HG03159 (cell line): Measurements from ENCODE around the gene ABHD12.
A peak's percentile ranks its signal among the peaks of the same experiment; 100 is the strongest.

Experiments
- ATAC-seq: cut with Tn5 transposase; IDR thresholded peaks from one replicate; pipeline ENCODE4 v1.9.1; 2021; ENCODE audit warnings: mild to moderate bottlenecking, moderate library complexity; ENCODE audit not compliant: unreplicated experiment

The ABHD12 gene

DNA sequence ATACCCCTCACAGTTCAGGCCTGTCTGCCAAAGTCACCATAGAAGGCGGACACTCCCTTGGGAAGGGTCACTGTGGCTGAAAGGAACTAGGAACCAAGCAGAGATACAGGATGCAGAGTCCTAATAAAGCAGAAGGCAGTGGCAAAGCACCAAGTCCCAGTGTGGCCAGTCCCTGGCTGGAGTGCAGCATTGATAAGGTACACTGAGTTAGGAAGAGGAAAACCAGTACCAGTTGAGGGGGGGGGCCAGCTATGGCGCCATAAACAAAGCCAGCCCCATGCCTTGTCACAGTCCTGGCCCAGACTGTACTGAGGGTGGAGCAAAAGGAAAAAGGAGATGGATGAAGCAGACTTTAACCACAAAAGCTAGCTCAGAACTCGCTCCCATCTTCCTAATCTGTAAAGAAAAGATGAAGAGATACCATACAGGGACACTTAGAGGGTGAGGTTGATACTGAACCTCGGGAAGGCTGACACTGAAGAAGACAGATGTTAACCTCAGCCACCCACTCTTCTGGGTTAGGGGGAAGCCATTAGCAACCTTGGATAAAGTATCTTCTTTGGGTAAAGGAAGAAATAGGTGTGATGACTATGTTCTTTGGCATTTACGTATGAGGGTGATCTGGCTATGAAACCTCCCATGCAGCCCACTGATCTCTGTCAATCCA, 7.8 kb downstream of the ABHD12 start:
- no peak for ATAC-seq

DNA sequence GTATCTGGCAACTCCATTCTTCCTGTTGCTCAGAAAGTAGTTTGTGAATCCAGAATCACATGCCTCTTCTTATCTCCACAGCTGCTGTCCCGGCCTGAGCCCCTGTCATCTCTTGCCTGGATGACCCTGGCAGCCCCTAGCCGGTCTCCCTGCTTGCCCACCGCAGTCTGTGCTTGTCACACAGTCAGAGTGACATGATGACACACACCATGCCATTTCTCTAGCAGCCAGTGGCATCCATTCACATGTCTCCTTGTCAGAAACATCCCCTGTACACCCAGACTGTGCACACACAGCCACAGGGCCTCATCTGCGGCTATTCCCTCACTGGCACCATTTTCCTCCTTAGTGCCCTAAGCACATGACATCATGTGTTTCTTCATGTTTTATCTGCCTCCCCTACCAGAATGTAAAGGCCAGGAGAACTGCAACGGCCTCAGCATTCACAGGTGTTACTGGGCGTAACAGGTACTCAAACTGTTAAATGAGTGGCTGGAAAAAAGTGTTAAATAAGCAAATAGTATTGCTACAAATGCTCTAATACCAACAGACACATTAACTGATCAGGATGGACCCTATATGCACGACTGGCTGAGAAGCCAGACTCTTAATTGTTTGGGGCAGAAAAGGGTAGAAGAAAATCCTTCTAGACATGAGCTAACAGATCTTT, 9.6 kb downstream of the ABHD12 start:
- no peak for ATAC-seq

DNA sequence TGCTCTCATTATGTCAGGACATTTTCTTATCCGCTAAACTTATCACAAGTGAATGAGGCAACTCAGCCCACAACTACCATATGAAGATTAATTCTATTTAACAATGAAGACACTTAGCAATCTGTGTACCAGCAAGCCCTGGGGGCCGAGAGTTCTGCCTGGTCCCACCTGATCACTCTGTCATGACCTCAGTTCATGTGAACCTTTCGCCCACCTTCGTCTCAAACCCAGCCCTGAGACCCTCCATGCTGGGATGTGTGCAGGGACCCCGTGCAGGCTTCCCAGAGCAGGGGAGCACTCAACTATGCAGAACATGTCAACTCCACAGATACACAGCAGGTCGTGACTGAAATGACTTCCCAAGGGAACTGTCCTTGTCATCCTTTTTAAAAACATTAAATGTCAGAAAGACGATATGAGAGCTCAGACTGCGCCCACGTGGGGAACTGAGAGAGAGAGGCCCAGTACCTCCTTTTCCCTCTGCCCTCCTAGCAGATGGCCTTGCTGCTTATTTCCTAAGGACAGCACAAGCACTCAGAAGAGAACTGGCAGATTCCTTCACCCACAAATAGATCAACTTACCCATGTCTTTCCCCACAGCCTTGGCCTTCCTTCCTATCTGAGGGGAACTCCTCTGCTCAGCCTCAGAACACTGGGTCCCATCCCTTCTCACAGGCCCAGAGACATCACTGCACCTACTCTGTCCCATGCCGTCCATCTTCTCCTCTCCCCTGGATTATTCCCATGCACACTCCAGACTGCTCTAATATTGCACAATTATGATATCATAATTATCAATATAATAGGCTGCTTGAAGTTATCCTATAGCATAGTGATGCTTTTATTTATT, 11.5 kb downstream of the ABHD12 start:
- no peak for ATAC-seq

DNA sequence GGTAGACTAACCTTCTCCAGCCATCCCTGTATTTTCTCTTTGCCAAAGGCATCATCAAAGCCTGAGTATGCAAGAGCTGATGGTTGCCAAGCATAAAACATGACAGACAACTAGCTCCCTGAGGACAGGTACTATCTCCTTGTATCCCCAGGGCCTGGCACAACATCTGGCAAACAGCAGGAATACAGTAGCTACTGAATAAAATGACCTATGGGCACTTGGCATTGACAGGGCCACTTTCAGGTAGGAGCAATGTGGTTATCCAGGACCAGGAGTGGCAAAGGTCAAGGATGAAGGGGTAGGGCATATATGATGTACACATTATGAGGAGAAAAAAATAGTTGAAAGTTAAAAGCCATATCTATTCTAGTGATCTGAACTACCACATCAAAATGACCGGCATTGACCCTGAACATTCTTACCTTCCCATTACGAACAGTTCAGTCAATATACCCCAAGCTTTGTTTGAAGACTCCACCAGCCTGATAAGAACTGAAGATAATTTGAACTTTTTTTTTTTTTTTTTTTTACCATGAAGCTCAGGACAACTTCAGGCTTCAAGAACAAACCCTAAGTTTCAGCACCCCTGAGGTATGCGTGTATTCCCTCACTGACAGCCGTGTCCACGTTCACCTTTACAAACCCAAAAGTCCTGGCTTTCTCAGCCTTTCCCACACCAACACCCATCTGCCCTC, 12.3 kb downstream of the ABHD12 start:
- no peak for ATAC-seq

DNA sequence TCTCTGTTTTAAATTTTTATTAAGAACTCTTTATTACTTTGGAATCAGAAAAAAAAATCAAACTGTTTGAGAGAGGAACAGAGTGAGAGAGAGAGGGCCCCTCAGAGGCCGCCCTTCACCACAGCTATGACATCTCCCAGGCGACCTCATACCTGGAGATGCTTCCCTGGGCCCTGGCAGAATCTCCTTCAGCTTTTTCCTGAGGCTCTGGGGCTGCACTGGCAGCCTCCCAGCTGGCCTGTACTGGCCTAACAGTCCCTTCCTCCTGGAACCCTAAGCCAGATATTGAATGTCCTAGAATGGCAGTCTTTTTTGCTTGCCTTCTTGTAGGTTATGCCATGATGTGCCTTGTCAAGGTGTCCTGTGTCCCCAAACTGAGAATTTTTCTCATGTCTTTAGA, 13.7 kb downstream of the ABHD12 start:
- ATAC-seq, result no peak

DNA sequence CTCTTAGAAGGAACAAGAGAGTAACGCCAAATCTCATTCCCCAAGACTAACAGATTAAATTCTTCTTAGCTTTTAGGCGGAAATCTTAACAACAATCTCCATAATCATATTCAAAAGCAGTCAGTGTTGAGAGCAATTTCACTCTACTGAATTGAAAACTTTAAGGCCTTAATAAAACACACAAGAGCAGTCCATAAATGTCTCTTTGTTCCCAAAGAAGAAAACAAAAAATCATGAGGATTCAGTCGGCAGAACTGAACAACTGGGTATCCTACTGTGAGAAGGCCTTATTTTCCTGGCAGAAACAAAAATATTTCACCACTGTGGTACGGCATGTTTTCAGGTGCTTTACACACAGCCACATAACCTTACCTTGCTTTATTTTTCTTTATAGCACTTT, 14.4 kb downstream of the ABHD12 start:
- ATAC-seq, result no peak

DNA sequence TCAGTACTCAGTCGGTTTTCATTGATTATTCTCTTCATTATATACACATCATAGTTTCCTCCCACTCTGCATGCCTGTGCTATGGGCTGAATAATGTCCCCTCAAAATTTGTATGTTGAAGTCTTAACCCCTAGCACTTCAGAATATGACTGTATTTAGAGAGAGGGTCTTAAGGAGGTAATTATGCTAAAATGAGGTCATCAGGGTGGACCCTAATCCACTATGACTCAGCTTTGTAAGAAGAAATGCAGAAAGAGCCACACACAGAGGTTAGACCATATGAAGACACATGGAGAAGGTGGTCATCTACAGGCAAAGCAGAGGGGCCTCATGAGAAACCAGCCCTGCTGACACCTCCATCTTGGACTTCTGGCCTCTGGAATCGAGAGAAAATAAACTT, 15.8 kb downstream of the ABHD12 start:
- no peak for ATAC-seq

DNA sequence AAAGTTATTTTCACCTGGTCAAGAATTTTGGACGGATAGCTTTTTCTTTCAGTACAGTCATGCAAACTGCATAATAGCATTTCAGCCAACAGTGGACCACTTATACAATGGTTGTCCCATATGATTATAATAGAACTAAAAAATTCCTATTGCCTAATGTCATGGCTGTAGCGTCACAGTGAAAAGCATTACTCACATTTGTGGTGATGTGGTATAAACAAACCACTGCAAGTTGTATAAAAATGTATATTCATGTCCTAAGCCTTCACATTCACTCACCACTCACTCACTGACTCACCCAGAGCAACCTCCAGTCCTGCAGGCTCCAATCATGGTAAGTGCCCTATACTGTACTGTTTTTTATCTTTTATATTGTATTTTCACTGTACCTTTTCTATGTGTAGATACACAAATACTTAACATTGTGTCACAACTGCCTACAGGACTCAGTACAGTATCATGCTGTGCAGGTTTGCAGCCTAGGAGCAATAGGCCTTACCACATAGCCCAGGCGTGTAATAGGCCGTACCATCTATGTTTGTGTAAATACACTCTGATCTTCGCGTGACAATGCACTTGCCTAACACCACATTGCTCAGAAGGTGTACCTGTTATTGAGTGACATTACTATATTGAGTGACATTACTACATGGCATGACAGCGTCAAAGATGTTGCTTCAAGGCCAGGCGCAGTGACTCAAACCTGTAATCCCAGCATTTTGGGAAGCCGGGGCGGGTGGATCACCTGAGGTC, 17.9 kb downstream of the ABHD12 start:
- ATAC-seq, result no peak

DNA sequence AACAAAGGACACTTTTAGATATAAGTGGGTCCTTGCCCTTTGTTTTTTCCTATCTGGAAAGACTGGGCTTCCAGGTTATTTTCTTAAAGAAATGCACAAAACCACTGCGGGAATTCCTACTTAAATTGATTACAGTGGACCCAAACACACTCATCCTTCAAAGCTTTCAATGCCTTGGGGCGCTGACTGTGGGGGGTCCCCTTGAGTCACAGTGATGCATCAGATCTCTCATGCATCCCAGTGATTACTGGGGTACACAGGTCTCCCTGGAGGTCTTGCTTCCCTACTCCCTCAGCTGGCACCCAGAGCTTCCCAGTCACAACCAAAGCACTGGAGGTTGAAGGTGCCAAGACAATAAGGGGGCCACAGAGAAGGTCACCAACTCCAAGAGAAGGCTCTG, 20.7 kb downstream of the ABHD12 start:
- no peak for ATAC-seq

DNA sequence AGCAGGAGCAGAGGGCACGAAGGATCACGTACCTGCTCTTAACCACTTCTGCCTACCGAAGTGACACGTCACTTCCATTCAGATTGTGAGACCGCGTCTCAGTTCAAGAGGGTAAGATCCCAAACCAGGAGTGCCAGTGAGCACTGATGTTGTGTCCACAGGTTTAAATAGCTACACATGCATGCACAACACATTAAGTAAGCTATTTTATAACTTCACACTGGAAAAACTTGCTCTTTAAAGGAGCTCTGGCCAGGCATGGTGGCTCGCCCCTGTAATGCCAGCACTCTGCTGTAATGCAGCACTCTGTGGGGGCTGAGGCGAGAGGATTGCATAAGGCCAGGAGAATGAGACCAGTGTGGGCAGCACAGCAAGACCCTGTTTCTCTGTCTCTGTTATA, 21.1 kb downstream of the ABHD12 start:
- ATAC-seq, result no peak

DNA sequence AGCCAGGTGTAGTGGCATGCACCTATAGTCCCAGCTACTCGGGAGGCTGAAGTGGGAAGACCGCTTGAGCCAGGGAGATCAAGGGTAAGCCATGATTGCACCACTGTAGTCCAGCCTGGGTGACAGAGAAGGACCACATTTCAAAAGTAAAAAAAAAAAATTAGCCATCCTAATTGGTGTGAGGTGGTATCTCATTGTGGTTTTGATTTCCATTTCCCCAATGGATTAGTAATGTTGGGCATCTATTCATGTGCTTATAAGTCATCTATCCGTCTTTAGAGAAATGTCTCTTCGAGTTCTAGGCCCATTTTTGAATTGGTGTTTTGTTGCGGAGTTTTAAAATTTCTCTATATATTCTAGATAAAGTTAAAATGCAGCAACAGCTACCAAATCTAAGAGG, 21.7 kb downstream of the ABHD12 start:
- ATAC-seq, result no peak

DNA sequence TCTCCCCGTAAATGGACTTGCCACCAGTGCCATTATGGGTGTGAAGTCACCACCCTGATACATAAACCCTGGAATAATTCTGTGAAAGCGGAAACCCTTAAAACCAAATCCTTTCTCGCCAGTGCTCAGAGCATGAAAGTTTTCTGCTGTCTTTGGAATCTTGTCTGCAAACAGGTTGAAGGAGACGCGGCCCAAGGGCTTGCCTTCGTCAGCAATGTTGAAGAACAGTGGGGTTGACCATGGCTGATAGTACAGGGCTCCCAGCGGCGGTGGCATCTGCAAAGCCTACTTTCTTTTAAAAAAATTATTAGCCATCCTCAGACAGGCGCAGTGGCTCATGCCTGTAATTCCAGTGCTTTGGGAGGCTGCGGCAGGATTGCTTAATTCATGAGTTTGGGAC, 22.1 kb downstream of the ABHD12 start:
- ATAC-seq, result no peak

DNA sequence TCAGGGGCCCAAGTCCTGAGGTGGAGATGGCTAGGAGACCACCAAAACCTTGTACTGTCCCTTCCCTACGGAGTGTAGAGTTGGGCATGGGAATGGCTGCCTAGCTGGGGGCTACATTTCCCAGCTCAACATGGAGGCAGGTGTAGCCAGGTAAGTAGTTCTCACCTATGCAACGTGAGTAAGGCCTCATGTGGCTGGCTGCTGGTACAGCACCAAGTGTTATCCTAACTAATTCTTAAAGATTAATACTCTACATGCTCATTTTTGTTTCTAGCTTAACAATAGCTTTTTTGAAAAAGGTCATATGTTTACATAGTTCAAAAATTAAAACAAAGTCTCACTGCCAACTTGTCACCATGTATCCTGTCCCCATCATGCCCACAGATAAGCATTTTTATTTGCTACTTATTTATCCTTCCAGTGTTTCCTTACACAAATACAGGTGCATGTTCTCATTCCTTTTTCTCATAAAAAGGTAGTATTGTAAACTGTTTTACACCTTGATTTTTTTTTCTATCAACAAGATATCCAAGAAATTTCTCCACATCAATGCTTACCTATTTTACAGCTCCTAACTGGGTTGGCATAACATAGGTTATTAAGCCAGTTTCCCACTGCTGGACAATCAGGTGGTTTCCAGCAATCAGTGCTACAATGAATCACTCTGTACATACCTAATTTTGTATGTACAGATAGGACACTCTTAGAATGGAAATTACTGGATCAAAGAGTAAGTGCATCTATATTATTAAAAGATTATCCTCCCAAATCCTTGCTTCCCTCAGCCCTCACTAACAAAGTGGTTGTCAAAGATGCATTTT, 25.5 kb downstream of the ABHD12 start:
- ATAC-seq, result no peak

DNA sequence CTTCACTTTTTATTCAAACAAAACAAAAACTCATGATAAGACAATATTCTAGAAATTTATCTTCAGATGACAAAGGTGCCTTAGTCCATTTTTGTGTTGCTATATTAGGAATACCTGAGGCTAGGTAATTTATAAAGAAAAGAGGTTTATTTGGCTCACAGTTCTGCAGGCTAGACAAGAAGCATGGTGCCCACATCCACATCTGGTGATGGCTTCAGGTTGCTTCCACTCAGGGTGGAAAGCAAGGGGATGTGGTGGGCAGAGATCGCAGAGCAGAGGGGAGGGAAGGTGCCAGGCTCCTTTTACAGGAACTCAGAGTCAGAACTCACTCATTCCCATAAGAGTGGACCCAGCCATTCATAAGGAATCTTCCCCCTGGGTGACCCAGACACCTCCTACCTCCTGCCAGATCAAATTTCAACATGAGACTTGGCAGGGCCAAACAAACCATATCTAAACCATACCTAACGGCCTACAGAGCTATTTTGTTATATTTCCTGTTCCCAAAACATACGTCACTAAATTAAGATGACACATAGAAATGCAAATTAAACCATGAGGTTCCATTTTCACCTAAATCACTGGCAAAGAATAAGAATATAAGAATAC, 26.4 kb downstream of the ABHD12 start:
- no peak for ATAC-seq

DNA sequence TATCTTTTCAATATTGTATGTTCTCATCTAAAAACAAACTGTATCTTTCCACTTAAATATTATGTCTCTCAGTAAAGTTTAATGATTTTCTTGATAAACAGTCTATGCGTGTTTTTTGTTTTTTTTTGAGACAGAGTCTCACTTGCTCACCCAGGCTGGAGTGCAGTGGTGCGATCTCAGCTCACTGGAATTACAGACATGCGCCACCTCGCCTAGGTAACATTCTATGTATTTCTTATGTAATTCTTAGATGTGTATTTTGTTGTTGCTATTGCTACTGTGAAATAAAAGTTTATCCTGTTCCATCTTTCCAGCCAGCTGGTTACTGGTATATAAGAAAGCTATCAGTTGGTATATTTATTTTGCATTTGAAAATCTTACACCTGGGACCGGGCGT, 29.4 kb downstream of the ABHD12 start:
- no peak for ATAC-seq

DNA sequence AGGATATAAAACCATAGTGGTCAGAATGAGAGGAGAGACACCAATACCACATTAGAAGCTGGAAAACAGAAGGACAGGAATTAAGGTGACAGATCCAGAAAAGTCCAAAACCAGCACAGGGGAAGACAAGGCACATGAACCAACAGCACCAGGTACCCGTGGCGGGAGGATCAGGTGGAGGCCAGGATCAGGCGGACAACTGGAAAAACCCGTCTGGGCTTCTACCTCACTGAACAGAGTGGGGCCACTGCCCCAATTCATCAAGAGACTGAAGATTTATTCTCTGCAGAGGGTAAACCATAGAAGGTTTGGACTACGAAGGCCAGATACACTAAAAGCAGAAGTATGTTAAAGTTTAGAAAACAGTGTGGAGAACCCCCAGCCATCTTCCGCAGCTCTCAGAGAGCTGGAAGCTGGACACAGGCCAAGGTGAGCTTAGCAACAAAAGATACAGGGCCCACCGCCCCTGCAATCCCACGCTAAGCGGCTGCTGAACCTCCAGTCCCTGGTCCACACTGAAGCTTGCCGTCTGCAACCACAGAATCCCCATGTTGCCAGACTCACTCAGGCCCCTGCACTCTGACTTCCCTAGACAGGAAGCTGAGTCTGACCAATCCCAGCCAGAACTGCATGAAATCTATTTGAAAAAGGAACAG, 29.9 kb downstream of the ABHD12 start:
- ATAC-seq, result peak; percentile 46

DNA sequence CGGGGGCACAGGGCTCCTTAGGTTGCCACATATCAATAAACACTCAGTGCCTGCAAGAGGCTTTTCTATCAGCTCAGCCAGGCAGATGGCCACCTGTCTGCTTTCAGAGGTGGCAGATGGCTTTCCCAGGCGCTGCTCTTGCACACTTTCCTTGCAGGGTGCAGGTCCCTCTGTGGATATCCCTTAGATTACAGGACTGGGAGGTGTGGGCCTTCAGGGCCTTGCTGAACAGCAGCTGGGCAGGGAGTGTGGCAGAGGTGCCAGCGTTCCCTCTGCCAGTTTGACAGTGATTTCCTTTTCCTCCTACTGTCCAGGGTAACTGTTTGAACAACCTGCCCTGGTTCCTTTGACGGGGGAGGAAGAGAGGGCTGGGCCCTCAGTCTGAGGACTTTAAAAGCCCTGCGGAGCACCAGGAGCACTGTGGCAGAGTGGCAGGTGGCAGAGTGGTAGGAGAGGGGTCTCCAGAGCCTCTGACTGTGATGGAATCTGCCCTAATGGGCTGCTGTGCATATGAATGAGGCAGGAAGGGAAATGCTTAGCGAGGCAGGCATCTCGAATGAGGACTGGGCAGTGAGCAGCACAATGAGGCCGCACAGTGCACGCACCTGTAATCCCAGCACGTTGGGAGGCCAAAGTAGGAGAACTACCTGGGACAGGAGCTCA, 34.2 kb downstream of the ABHD12 start:
- no peak for ATAC-seq

DNA sequence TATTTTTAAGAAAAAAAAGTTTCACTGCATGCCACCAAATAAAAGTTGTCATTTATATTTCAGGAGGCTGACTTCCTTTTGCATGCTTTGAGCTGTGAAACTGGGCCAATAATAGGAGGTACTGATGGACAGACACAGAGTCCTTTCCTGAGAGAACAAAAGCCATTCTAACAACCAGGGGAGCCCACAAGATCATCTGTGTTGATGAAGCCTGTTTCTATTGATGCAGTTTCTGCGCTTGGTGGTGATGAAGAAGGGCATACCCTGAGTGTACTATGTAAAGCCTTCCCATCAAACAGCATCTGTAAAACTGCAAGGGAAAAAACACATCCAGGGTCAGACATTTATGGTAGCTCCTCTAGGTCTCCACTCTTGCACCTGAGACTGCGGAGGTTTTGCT, 34.8 kb downstream of the ABHD12 start:
- no peak for ATAC-seq
